Amniotic epithelial cell (primary cell): Measurements from ENCODE around the gene INHA.

Source experiments
- DNase-seq: peaks from one replicate; pipeline ENCODE4 v3.0.0-alpha.2; 2010; ENCODE audit warnings: low read depth

The INHA gene

GRCh38 chr2:219572237-219573001, at the start of gene INHA:
TSS of gene INHA (plus strand) at chr2:219572310. CDS start at chr2:219572375, 65 bp downstream.
- DNase-seq, result no peak

- DNase-seq, result peak; percentile 41
These were observed 49.0 kb upstream of the INHA start for GRCh38 chr2:219523031-219523671.

DNA sequence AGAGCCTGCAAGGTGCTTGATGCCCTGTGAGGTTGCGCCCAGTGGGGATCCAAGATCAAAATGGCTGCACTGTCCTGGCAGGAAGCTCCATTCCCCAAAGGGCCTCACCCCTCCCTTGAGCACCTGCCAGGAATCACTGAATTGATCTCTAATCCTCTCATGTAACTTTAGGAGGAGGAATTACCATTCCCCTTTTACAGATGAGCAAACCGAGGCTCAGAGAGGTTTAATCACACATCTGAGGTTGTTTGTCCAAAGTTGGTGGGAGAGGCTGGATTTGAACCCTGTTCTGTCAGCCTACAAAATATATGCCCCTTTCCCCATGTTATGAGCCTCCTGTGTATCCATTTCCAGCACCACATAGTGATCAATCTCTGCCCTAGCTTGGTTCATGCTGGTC, 47.3 kb upstream of the INHA start:
- no peak for DNase-seq

DNA sequence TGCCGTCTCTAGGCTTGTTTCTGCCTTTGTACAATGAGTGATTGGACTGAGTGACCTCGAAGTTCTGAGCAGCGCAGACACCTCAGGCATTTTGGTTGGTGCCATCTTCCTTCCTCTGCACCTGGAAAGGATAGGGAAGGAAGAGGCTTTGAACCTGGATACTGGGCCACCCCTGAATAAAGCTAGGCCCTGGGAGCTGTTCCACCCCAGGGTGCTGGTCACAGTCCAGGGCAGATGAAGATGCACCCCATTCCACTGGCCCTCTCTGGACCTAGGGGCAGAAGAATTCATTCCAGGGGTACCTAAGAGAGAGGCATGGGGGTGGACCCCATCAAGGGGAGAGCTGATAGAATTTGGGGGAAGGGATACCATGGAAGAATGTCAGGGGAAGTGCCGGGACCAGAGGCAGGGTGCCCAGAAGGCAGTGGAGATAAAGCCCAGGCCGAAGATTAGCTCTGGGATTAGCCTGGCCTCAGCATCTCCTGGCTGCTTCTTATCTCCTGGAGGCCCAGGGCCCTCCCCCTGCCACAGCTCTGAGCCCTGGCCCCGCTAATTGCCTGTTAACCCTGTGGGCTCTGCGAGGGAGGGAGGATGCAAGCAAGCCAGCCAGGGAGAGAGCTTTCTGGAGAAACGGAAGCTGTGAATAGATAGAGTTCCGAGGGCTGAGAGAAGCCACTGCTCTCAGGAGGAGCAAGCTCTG, 46.4 kb upstream of the INHA start:
- peak; percentile 86 for DNase-seq

GRCh38 chr2:219526320-219527075, 45.6 kb upstream of the INHA start:
- DNase-seq, result no peak

- no peak for DNase-seq
These were observed 45.1 kb upstream of the INHA start for GRCh38 chr2:219527076-219527394.

DNA sequence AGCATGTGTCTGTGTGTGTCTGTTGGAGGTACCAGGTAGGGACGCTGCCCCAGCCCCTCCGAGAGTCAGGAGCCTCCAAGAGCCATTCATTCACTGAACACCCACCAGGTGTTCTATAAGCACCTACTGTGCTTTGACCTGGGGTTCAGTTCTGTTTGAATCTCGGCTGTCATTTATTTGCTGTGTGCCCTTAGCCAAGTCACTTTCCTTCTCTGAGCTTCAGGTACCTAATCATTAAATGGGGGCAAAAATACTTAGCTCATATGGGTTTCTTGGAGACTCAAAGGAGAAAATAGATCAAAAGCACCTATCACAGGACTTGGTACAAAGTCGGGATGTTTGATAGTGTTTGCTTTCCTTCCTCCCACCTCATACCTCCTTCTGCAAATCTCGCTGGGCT, 44.6 kb upstream of the INHA start:
- DNase-seq, result no peak

- peak; percentile 68 for DNase-seq
These were observed 41.8 kb upstream of the INHA start for GRCh38 chr2:219530048-219530963.

DNA sequence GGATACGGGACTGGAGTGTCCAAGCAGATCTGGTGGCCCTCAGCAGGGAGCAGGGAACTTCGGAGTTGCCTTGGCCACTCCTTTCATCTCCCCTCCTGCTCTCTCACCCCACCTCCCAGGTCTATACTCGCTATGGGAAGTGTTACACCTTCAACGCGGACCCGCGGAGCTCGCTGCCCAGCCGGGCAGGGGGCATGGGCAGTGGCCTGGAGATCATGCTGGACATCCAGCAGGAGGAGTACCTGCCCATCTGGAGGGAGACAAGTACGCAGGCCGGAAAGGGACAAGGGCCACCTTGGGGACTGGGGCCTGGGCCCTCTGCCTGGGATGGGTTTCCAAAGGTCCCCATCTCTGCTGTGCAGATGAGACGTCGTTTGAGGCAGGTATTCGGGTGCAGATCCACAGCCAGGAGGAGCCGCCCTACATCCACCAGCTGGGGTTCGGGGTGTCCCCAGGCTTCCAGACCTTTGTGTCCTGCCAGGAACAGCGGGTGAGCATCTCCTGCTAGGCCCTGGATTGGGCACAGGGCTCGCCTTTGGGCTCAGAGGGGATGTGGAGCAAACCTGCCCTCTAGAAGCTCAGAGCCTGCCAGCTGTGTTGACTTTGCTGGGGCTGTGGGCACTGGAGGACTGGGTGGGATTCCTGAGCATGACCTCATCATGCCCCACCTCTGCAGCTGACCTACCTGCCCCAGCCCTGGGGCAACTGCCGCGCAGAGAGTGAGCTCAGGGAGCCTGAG, 40.3 kb upstream of the INHA start:
- DNase-seq, result no peak

- DNase-seq, result no peak
These were observed 39.8 kb upstream of the INHA start for GRCh38 chr2:219532378-219532649.

DNA sequence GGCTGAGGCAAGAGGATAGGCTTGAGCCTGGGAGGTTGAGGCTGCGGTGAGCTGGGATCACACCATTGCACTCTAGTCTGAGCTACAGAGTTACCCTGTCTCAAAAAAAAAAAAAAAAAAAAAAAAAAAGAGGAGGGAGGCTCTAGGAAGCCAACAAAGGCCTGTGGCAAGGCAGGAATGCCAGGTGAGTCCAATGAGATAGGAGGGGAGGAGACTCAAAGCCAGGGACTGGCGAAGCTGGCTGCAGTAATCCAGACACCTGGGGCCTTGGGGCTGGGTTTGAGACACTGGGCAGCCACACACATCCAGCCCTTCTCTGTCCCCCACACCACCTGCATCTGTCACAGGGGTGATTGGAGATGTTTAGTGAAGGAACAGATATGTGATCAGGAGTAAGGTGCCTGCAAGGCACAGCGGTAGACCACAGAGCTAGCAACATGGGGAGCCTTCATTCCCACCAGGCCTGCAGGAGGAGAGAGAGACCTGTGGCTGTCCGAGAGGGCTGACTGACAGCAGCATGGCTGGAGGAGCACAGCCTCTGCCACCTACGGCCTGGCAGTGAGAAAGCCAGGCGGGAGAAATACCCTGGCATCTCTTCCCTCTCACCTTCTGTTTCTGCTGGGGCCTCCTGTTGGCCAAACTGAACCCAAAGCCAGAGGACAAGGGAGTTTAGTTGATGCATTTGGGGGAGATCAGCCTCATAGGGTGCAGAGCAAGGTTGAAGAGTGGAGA, 38.0 kb upstream of the INHA start:
- no peak for DNase-seq

DNA sequence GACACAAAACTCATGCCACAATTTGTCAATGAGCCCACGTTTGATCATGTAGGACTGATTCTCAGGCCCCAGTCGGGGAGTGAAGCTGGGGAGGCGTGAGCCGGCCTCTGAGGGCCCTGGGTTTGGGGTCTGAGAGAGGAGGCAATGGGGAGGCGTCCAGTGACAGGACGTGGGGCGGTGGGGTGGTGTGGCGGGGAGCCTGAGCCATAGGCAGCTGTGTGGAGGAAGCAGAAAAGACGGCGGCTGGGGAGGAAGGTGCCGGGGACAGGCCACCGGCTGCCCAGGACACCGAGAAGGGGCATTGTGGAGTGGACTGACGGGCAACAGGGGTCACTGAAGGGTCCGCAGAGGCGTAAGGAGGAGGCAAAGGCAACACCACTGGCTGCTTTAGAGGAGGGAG, 35.7 kb upstream of the INHA start:
- DNase-seq, result no peak

DNA sequence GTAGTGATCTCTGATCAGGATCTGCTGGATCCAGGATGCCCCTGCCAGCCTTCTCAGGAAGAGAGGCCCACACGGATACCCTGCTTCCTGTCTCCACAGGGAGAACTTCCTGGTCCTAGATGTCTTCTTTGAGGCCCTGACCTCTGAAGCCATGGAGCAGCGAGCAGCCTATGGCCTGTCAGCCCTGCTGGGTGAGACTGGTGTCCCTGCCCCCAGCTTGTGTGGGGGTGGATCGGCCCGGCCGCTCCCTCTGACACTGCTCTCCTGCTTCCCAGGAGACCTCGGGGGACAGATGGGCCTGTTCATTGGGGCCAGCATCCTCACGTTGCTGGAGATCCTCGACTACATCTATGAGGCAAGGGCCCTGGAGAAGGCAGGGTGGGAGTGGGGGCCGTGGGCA, 35.1 kb upstream of the INHA start:
- no peak for DNase-seq

GRCh38 chr2:219537657-219538488, 34.2 kb upstream of the INHA start:
- DNase-seq, result no peak

DNA sequence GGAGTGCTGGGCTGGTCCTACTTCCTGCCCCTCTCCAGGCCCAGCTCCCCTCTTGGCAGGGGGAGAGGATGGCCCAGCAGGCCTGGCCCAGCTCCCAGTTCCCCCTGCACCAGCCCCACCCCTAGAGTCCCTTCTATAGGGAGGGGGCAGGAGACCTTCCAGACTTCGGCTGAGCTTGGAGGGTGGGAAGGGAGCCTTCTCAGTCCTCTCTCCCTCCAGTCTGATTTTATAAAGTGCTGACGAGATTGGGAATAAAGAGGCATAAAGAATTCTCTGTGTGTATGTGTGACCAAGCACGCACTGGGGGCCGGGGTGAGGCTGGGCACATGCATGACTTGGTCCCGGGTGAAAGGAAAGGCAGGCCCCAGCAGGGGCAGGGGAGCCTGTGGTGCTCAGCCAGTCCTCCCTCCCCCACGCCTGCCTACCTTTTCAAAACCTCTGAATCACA, 33.6 kb upstream of the INHA start:
- DNase-seq, result peak; percentile 31

DNA sequence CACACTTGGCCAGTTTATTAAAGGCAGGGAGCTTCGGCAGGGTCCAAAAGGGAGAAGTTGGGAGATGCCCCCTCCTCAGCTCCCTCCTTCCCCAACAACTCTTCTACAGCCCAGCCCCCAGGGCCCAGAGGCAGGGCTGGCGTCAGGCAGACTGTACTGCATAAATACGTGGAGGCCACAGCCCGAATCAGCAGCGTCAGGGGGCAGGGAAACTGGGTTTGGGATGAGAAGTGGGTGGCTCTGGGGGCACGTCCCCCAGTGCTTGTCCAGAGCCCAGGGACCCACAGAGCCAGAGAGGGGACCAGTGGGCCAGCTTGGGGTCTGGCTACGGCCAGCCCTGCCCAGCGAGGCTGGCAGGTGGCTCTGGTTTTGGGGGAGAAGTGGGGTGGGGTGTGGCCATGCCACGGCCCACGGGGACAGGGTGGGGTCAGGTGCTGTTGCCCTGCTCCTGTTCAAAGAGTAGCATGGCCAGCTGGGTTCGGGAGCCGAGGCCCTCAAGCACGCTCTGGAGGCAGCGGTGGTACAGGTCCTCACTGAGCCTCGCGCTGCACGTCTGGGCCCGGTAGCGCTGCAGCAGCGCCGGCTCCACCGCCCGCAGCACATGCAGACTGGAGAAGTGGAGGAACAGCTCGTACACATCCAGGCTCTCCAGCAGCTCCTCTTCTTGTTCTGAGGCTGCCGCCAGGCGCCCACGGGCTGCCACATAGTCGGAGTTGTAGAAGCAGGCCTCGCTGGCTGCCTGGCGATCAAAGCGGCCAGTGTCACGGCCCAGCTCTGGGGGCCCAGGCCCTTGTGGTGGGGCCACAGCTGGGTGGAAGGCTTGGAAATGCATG, 32.9 kb upstream of the INHA start:
- DNase-seq, result no peak

DNA sequence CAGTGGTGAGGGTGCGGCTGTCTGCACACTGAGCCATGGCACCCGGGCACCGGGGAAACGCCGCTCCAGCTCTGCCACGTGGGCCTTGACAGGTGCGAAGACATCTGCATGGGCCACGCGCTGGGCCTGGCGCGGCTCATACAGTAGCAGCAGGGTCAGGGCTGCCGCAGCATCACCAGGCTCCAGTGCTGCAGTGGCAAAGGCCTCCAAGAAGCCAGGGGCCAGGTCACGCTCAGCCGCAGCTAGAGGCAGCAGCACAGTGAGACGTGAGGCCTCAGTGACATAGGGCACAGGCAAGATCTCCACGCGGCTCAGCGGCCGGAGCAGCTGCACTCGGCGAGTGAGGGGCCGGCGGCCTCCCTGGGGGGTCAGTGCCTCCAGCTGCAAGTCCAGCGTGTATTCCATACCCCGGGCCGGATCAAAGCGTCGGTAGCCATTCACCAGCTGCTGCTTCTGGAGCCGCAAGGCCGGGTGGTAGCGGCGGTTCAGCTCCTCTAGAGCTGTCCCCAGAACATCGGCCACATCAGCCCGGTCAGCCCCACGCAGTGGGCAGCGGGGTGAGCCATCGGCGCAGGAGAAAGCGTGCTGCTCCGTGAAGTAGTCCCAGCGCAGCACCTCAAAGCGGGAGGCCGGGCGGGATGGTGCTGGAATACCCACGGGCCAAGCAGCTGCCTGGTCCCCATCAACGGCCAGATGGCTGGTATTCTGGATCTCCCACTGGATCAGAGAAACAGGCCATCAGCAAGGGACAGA, 32.0 kb upstream of the INHA start:
- no peak for DNase-seq
